GM03348 (cell line): ENCODE data around the gene ERC2.
"Not testable (repeated sequence)": the region's sequence is repeated elsewhere in the genome, so short reads cannot be mapped to it uniquely, and the experiment has no call there.

Experiments
- DNase-seq: peaks from one replicate; pipeline ENCODE4 v3.0.0; 2012; ENCODE audit warnings: low spot score

The ERC2 gene

GRCh38 chr3:56468184-56469106 is at the start of gene ERC2:
TSS of gene ERC2 (minus strand) at chr3:56468467.
- DNase-seq: peak; percentile 62

DNA sequence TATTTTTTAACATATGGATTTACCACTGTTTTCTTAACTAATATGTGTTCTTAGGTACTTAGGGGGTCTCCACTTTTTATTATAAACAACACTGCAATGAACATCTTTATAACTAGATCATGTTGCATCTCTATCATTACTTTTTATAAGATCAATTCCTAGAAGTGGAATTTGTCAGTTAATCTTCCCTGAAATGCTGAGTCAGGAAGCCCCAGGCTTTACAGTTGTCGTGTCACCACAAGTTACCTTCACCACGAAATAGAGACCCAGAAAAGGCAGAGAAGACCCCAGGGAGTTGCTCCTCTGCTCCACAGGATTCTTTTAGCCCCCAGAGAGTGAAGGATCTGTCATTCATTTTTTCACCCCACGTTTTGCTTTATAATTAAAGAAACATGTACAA is 34.5 kb upstream of the ERC2 start:
- no peak for DNase-seq

DNA sequence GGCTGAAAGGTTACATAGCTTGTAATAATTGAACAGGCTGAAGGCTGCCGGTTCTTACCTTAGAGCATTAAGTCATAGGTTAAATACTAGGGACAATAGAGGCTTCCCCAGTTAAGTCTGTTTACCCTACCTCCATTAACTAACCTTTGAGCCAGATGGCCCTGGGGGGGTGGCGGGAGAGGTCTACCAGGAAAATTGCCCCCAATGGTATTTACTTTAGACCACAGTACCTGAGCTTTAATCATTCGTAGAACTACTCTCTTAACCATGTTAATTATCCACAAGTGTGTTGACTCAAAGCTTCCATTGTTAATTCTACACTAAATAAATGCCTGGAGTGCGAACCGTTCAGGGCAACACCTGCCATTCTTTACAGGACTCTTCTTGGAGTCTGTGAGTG is 28.1 kb upstream of the ERC2 start:
- DNase-seq: not testable (repeated sequence)

- peak; percentile 87 for DNase-seq
Observed at GRCh38 chr3:56494679-56495322, 26.5 kb upstream of the ERC2 start.

DNA sequence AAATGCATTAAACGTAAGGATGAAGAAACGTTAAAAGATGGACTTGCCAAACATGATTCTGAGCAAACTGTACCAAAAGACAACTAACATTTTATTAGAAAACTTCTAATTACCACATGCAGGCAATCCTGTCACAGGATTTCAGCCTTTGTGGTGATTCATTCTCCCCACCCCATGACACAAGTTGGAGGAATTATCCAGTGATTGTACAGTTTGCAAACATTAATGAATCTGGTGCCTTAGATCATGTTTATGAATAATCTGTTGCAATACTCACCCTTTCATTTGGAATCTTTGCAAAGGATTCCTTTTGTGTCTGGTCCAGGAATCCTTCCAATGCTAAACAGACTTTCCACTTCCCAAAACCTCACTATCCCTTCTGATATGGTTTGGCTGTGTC is 23.3 kb upstream of the ERC2 start:
- no peak for DNase-seq

GRCh38 chr3:56488812-56489600 is 20.7 kb upstream of the ERC2 start:
- no peak for DNase-seq

DNA sequence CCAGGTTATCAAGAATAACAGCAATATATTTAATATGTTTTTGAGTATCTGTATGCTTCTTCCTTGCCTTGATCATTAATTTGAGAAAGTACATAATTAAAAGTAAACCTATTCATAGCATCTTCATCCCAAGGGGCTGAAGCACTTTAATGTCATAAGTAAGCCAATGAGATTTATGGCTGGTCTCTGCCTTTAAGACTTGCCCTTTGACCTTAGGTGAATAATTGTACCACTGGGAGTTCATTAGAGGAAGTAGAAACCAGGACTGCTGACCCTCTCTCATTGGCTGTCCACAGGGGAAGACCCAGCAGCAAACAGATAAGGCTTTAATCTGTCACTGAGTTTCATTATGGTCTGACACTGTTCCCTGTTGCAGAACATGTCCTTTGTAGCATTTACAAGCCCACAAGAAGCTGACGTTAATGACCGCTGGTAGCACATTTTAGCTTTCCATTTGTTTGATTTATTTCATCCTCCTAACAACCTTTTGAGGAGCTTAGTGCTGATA is 16.3 kb upstream of the ERC2 start:
- no peak for DNase-seq

DNA sequence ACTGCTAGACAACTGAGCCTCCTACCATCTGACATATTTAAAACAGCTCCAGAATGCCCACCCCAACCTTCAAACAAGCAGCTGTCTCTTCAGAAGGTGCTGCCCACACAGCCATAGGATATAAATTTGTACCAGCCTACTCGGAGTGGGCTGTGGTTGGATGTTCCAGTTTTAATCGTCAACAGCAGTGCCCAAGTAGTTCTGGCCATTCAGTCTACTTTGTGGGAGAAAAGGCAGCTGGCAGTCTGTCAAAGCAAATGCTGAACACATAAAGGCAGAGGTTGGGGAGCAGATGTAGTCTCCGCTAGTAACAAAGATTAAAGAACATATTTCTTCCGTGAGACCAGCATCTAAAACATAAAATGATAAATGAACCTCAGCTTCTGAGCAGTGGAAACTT is 15.9 kb upstream of the ERC2 start:
- no peak for DNase-seq

DNA sequence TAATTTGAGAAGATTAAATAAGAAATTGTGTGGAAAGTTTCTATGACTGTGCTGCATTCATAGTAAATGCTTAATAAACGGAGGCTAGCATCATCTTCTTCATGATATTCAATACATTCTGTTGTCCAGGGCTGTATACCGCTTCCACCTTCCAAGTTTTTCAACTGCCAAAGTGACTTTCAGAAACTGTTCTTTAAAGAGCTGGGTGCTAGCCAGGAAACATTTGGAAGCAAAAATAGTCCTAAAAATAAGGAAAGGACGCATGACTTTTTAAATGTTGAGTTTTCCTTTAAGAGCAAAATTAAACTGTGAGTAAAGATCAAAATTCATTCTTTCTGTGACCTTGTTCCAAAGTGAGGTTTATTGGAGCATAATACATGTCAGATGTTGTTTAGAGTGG is 9.4 kb upstream of the ERC2 start:
- no peak for DNase-seq

DNA sequence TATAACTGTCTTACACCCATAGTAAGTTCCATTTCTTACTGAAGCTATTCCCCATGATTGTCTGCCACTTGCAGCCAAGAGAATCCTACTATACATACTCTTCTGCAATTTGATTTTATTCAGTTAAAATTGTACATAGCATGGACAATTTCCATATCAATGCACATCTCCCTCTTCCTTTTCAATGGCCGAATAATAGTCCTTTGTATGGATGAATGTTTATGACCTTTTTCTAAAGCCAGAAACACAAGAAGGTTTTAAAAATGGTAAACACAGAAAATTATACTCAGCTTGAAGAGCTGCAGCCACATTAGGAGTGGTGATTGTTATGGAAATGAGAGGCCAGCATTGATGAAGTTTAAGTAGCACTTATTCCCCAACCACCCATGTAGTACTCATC is 8.5 kb upstream of the ERC2 start:
- DNase-seq: no peak

GRCh38 chr3:56471771-56472170 is 3.5 kb upstream of the ERC2 start:
- no peak for DNase-seq

GRCh38 chr3:56469141-56469540 is 874 bp upstream of the ERC2 start:
- DNase-seq: no peak

GRCh38 chr3:56467801-56468183 is 475 bp downstream of the ERC2 start:
- peak; percentile 19 for DNase-seq

GRCh38 chr3:56467108-56467507 is 1.2 kb downstream of the ERC2 start:
- DNase-seq: no peak

DNA sequence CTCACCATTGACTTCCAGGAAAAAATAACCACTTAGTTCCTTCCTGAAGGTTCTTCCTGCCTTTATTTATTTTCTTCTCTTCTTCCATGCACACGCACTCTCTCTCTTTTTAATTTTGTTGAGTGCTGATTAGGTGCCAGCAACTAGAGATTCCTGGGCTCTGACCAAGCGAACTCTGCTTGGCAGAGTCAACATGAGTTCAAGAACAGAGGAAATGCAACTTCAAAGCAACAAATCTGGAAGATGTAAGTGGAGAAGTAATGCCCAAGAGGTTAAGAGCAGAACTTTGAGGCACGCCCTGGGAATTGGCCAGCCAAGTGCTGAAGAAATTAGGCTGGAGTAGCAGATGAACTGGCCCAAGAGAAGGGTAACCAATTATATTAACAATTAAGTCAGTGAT is 8.5 kb downstream of the ERC2 start:
- no peak for DNase-seq

- DNase-seq: no peak
Observed at GRCh38 chr3:56459104-56459496, 9.2 kb downstream of the ERC2 start.

GRCh38 chr3:56458496-56459103 is 9.7 kb downstream of the ERC2 start:
- DNase-seq: no peak

- no peak for DNase-seq
Observed at GRCh38 chr3:56456117-56456516, 12.2 kb downstream of the ERC2 start.

DNA sequence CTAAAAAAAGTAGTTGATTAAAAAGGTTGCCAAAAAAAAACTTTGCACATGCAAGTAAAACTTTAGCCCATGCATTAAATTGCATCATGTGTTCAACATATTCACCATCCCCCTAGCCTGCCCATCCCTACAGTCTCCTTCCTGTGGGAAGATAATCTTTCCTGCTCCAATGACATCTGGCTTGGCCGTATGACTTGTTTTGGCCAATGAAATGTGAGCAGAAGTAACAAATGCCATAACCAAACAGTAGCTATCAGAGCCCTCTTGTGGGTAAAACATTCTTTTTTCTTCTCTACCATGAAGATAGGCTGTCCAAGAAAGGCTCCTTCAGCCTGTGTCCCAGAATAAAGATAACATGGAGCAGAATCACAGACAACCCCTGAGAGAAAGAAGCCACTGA is 15.3 kb downstream of the ERC2 start:
- DNase-seq: no peak

GRCh38 chr3:56452085-56452484 is 16.2 kb downstream of the ERC2 start:
- DNase-seq: no peak

GRCh38 chr3:56443372-56443771 is 24.9 kb downstream of the ERC2 start:
- DNase-seq: no peak

GRCh38 chr3:56428667-56429066 is 39.6 kb downstream of the ERC2 start:
- DNase-seq: no peak
